ENCODE measurements around the gene HLF. TPM values are rescaled to one million over a fixed set of nuclear protein-coding genes. Genes with fewer than 3 reads are reported as not detected.

HLF gene
- polyA plus RNA-seq, 3 donors = not detected

DNA sequence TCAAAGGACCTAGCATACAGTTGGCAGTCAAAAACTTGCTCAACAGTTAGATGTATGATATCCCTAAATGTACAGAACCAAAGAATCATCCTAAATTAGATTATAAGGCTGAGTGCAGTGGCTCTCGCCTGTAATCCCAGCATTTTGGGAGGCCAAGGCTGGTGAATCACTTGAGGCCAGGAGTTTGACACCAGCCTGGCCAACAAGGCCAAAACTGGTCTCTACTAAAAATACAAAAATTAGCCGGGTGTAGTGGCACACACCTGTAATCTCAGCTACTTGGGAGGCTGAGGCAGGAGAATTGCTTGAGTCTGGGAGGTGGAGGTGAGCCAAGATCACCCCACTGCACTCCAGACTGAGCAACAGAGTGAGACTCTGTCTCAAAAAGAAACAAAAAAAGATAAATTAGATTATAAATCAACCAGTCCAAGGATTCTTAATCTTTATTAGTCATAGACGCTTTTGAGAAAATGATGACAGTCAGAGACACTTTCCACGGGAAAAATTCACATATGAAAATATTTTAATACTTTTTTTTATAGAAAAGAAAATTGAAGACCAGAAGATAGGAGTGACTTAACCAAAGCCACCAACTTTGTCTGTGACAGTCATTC lies 79.2 kb downstream of the HLF start:
- Histone ChIP-seq H3K4me2 (replicated peaks; ENCODE audit: extremely low read depth, low read length, poor library complexity, severe bottlenecking) (no peak overlapping the region), H3K9me3 (replicated peaks in 1 of 2; ENCODE audit: control insufficient read depth in 1 of 2, insufficient read depth in 1 of 2, low read length in 2 of 2) (no peaks in the 10 kb centered on the region), H3K36me3 (replicated peaks in 1 of 2; ENCODE audit: control insufficient read depth in 1 of 2, insufficient read depth in 2 of 2, low read length in 2 of 2) (no peaks in the 10 kb centered on the region), H2AFZ (ENCODE audit: insufficient read depth, low read depth, low read length, poor library complexity, severe bottlenecking) (no peak overlapping the region), H4K20me1 (ENCODE audit: insufficient read depth, low read length) (no peaks in the 10 kb centered on the region), H3K4me1 (ENCODE audit: control insufficient read depth in 1 of 2, insufficient read depth in 2 of 2, low read length in 2 of 2) (no peaks in the 10 kb centered on the region), H3K27me3 (ENCODE audit: control insufficient read depth in 2 of 2, insufficient read depth in 2 of 2, low read length in 2 of 2) (no peaks in the 10 kb centered on the region), H3K9ac (ENCODE audit: insufficient read depth, low read length, poor library complexity, severe bottlenecking) (no peak overlapping the region), H3K27ac (ENCODE audit: low read depth in 1 of 2, low read length in 2 of 2) (no peak overlapping the region), H3K79me2 (ENCODE audit: insufficient read depth, low read length) (no peaks in the 10 kb centered on the region), H3K4me3 (replicated peaks in 1 of 3; ENCODE audit: low read depth in 2 of 3, low read length in 3 of 3) (no peak overlapping the region)
- H3K27me3 Mint-ChIP-seq (ENCODE audit: low read depth in 3 of 3) = peaks cover 2 to 12% (median 10%) of the 10 kb centered on the region in 3 donors
- TF ChIP-seq, protein P1, sequence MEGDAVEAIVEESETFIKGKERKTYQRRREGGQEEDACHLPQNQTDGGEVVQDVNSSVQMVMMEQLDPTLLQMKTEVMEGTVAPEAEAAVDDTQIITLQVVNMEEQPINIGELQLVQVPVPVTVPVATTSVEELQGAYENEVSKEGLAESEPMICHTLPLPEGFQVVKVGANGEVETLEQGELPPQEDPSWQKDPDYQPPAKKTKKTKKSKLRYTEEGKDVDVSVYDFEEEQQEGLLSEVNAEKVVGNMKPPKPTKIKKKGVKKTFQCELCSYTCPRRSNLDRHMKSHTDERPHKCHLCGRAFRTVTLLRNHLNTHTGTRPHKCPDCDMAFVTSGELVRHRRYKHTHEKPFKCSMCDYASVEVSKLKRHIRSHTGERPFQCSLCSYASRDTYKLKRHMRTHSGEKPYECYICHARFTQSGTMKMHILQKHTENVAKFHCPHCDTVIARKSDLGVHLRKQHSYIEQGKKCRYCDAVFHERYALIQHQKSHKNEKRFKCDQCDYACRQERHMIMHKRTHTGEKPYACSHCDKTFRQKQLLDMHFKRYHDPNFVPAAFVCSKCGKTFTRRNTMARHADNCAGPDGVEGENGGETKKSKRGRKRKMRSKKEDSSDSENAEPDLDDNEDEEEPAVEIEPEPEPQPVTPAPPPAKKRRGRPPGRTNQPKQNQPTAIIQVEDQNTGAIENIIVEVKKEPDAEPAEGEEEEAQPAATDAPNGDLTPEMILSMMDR (IDR thresholded peaks at IDR 0.05) = no peak
- H3K4me1 Mint-ChIP-seq = peaks cover 2% of the 10 kb centered on the region
- H3K4me3 Mint-ChIP-seq = no peak overlapping the region
- H3K9me3 Mint-ChIP-seq = peaks cover 0 to 9% (median 3%) of the 10 kb centered on the region in 7 donors
- no peak overlapping the region for H3K27ac Mint-ChIP-seq
- H3K36me3 Mint-ChIP-seq = no peaks in the 10 kb centered on the region
- intact Hi-C loops (cut with micrococcal nuclease) = no loop called here
- DNase-seq = no peak
- 100% methylated on average over 1 of the region's 4 CpGs for WGBS (ENCODE audit: insufficient coverage)

DNA sequence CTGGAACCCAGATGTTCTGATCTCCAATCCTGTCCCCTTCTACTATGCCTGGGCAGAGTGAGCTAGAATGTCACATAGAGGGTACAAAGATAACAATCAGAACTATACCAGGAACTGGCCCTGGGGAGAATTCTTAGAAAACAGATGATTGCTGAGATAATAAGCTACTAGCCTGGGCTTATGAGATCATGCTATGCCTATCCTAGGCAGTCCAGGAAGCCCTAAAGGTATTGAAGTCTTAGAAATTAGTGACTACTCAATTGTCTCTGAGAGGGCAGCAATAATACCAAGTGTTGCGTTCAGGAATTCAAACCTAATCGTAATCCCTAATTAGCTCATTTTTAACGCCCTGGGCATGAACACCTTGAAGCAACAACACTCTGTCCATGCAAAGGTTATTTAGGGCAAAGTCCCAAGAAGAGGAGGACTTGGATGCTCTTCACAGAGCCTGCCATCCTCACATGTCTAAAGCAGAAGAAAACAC lies 79.8 kb downstream of the HLF start:
- H4K20me1 ChIP-seq (ENCODE audit: insufficient read depth, low read length) = no peaks in the 10 kb centered on the region
- H3K9ac ChIP-seq (ENCODE audit: insufficient read depth, low read length, poor library complexity, severe bottlenecking) = no peak overlapping the region
- no peak overlapping the region for H3K4me3 Mint-ChIP-seq
- DNase-seq = no peak
- no peaks in the 10 kb centered on the region for H3K27me3 ChIP-seq (ENCODE audit: control insufficient read depth in 2 of 2, insufficient read depth in 2 of 2, low read length in 2 of 2)
- no peak overlapping the region for H3K4me2 ChIP-seq (replicated peaks; ENCODE audit: extremely low read depth, low read length, poor library complexity, severe bottlenecking)
- H3K4me1 ChIP-seq (ENCODE audit: control insufficient read depth in 1 of 2, insufficient read depth in 2 of 2, low read length in 2 of 2) = no peaks in the 10 kb centered on the region
- no peaks in the 10 kb centered on the region for H3K9me3 ChIP-seq (replicated peaks in 1 of 2; ENCODE audit: control insufficient read depth in 1 of 2, insufficient read depth in 1 of 2, low read length in 2 of 2)
- H3K79me2 ChIP-seq (ENCODE audit: insufficient read depth, low read length) = no peaks in the 10 kb centered on the region
- no peak overlapping the region for H3K27ac Mint-ChIP-seq
- no peaks in the 10 kb centered on the region for H3K36me3 ChIP-seq (replicated peaks in 1 of 2; ENCODE audit: control insufficient read depth in 1 of 2, insufficient read depth in 2 of 2, low read length in 2 of 2)
- H2AFZ ChIP-seq (ENCODE audit: insufficient read depth, low read depth, low read length, poor library complexity, severe bottlenecking) = no peak overlapping the region
- no peak overlapping the region for H3K27ac ChIP-seq (ENCODE audit: low read depth in 1 of 2, low read length in 2 of 2)
- no peaks in the 10 kb centered on the region for H3K36me3 Mint-ChIP-seq
- no peak overlapping the region for H3K4me3 ChIP-seq (replicated peaks in 1 of 3; ENCODE audit: low read depth in 2 of 3, low read length in 3 of 3)
- peaks cover 3% of the 10 kb centered on the region for H3K4me1 Mint-ChIP-seq
- intact Hi-C loops (cut with micrococcal nuclease) = no loop called here
- H3K27me3 Mint-ChIP-seq (ENCODE audit: low read depth in 3 of 3) = peaks cover 2 to 13% (median 9%) of the 10 kb centered on the region in 3 donors
- TF ChIP-seq, protein P1 (IDR thresholded peaks at IDR 0.05) = no peak
- H3K9me3 Mint-ChIP-seq = peaks cover 0 to 9% (median 3%) of the 10 kb centered on the region in 7 donors
- 84% methylated on average over 3 of the region's 3 CpGs for WGBS (ENCODE audit: insufficient coverage)

All from CD14-positive monocyte (primary cell).